GM19043 (cell line): ENCODE data around the gene RGS13.
A peak's percentile ranks its signal among the peaks of the same experiment; 100 is the strongest.
"Not testable (repeated sequence)": the region's sequence is repeated elsewhere in the genome, so short reads cannot be mapped to it uniquely, and the experiment has no call there.

Experiments
- ATAC-seq: cut with Tn5 transposase; IDR thresholded peaks from one replicate; pipeline ENCODE4 v1.9.1; 2021; ENCODE audit warnings: low read depth; ENCODE audit not compliant: unreplicated experiment

The RGS13 gene

GRCh38 chr1:192668409-192668983 lies 32.5 kb downstream of the RGS13 start:
- ATAC-seq, result no peak

- no peak for ATAC-seq
These were observed 33.2 kb downstream of the RGS13 start for GRCh38 chr1:192669174-192669573.

GRCh38 chr1:192675716-192676115 lies 39.8 kb downstream of the RGS13 start:
- no peak for ATAC-seq

- no peak for ATAC-seq
These were observed 42.2 kb downstream of the RGS13 start for GRCh38 chr1:192678099-192678498.

GRCh38 chr1:192682335-192682734 lies 46.4 kb downstream of the RGS13 start:
- ATAC-seq, result no peak

GRCh38 chr1:192683081-192683480 lies 47.1 kb downstream of the RGS13 start:
- not testable (repeated sequence) for ATAC-seq

GRCh38 chr1:192689459-192689858 lies 53.5 kb downstream of the RGS13 start:
- ATAC-seq, result no peak

- ATAC-seq, result no peak
These were observed 55.1 kb downstream of the RGS13 start for GRCh38 chr1:192691041-192691440.

GRCh38 chr1:192696082-192696481 lies 60.1 kb downstream of the RGS13 start:
- no peak for ATAC-seq

- ATAC-seq, result no peak
These were observed 61.8 kb downstream of the RGS13 start for GRCh38 chr1:192697771-192698170.

- no peak for ATAC-seq
These were observed 62.8 kb downstream of the RGS13 start for GRCh38 chr1:192698731-192699130.

- ATAC-seq, result no peak
These were observed 64.9 kb downstream of the RGS13 start for GRCh38 chr1:192700834-192701271.

GRCh38 chr1:192702212-192702902 lies 66.4 kb downstream of the RGS13 start:
- no peak for ATAC-seq

GRCh38 chr1:192703283-192704206 lies 67.6 kb downstream of the RGS13 start:
- ATAC-seq, result peak; percentile 69

GRCh38 chr1:192705510-192705909 lies 69.6 kb downstream of the RGS13 start:
- ATAC-seq, result no peak

GRCh38 chr1:192706936-192707335 lies 71.0 kb downstream of the RGS13 start:
- ATAC-seq, result no peak

GRCh38 chr1:192707978-192708547 lies 72.1 kb downstream of the RGS13 start:
- no peak for ATAC-seq

- no peak for ATAC-seq
These were observed 73.6 kb downstream of the RGS13 start for GRCh38 chr1:192709544-192709943.
